Uterus (tissue), 4 donors: ENCODE data around the gene PTPRM. TPM values are rescaled to one million over a fixed set of nuclear protein-coding genes. Genes with fewer than 3 reads are reported as not detected.

ENCODE experiments used
- DNase-seq, 2 donors: peaks; one replicate each; pipeline ENCODE4 v3.0.0-alpha.2; 2019 to 2020
- H3K27ac ChIP-seq, 2 donors: fragments of 200-600 bp; sonication (generic); 1 replicate in 1 of 2; 2 replicates in 1 of 2; pipeline ENCODE4 v1.5.1; 2016 to 2018
- H3K27me3 ChIP-seq, 2 donors: fragments of 200-600 bp; sonication (generic); one replicate each; pipeline ENCODE4 v1.5.1; 2018 to 2019; ENCODE audit warnings: control low read depth in 1 of 2
- H3K36me3 ChIP-seq, 2 donors: fragments of 200-600 bp; sonication (generic); one replicate each; pipeline ENCODE4 v1.5.1; 2019; ENCODE audit warnings: control low read depth in 1 of 2
- H3K4me1 ChIP-seq, 2 donors: fragments of 200-600 bp; sonication (generic); one replicate each; pipeline ENCODE4 v1.5.1; 2018 to 2019; ENCODE audit warnings: control low read depth in 1 of 2
- H3K4me3 ChIP-seq, 2 donors: fragments of 200-600 bp; sonication (generic); 1 replicate in 1 of 2; 2 replicates in 1 of 2; pipeline ENCODE4 v1.5.1; 2018 to 2019; ENCODE audit warnings: mild to moderate bottlenecking in 1 of 2
- H3K9me3 ChIP-seq, 2 donors: fragments of 200-600 bp; sonication (generic); one replicate each; pipeline ENCODE4 v1.5.1; 2019; ENCODE audit warnings: control low read depth in 1 of 2
- CTCF ChIP-seq, 4 experiments: fragments of 200-600 bp in 2 of 4; fragments of 450-650 bp in 2 of 4; sonication (generic) in 2 of 4; IDR thresholded peaks; one replicate each; pipeline ENCODE4 v1.5.1; 2016 to 2019; ENCODE audit warnings: antibody characterized with exemption in 4 of 4, mild to moderate bottlenecking in 2 of 4, moderate library complexity in 1 of 4
- POLR2A ChIP-seq, 2 donors: fragments of 450-650 bp; IDR thresholded peaks; one replicate each; pipeline ENCODE4 v1.6.1; 2016; ENCODE audit warnings: antibody characterized with exemption in 2 of 2, mild to moderate bottlenecking in 1 of 2, moderate library complexity in 1 of 2
- intact Hi-C: fragments of 100-400 bp; cut with DNase I; formaldehyde crosslinking; loops from one replicate; pipeline ENCODE4 v1.15.1; 2023; ENCODE audit warnings: low total_unique reads
- total RNA-seq, 4 donors: library from RNA; depleted of rRNA in 3 of 4; stranded (reverse); fragments of >200 nt in 3 of 4; gene quantifications; one replicate each; pipeline versions ENCODE4 v1.1.0 to v1.2.4, GENCODE V29; 2014 to 2023
- donor health status: DM: yes; HTN: yes; CAD: no.

PTPRM gene
- total RNA-seq, 4 donors from 2014 or later, result 62.0 to 127 (median 85.7) TPM

DNA sequence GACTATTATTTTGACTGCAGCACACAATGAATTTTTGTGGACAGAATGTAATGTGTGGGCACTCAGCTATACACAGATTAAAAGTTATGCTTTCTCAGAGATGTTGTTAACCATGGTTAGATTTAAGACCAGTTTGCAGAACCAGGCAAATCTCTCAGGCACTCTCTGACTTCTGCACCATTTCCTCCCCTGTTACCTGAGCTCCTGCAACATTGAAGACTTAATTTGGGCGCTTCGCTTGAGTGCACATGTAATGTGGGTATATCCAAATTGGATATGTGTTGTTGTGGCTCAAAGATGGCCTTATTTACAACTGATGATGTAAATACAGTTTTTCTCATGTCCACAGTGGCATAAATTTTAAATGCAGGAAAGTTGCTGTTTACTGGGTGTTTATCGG, 469.4 kb downstream of the PTPRM start:
- DNase-seq, result no peak
- Histone ChIP-seq H3K4me3 (no peak overlapping the region), H3K27ac (no peak overlapping the region), H3K36me3 (no peaks in the 10 kb centered on the region), H3K27me3 (no peaks in the 10 kb centered on the region), H3K4me1 (no peaks in the 10 kb centered on the region), H3K9me3 (no peaks in the 10 kb centered on the region)
- intact Hi-C loops, result no loop called here
- no peak for TF ChIP-seq POLR2A (IDR thresholded peaks at IDR 0.05)
- no peak for TF ChIP-seq CTCF (IDR thresholded peaks at IDR 0.05)

DNA sequence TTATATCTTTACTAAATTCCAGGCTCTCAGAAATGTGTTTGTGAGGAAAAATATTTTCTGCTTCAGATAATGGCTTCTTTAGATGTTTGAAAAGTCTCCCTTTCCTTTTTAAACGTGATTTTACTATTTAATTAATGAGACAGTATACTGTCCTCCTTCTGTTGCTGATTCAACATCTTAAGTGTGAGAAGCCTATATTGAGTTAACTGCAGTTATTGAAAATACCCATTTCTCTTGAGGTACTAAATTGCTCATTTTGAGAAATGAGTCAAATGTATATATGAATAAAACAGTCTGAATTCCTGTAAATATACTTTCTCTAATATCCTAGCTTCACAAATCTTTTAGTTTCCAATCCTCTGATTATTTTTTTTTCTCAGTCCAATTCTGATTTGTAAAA, 470.2 kb downstream of the PTPRM start:
- intact Hi-C loops, result no loop called here
- Histone ChIP-seq H3K27me3 (no peaks in the 10 kb centered on the region), H3K4me3 (no peak overlapping the region), H3K27ac (no peak overlapping the region), H3K36me3 (no peaks in the 10 kb centered on the region), H3K4me1 (no peaks in the 10 kb centered on the region), H3K9me3 (no peaks in the 10 kb centered on the region)
- no peak for DNase-seq
- TF ChIP-seq POLR2A (IDR thresholded peaks at IDR 0.05) (no peak), CTCF (IDR thresholded peaks at IDR 0.05) (no peak)

DNA sequence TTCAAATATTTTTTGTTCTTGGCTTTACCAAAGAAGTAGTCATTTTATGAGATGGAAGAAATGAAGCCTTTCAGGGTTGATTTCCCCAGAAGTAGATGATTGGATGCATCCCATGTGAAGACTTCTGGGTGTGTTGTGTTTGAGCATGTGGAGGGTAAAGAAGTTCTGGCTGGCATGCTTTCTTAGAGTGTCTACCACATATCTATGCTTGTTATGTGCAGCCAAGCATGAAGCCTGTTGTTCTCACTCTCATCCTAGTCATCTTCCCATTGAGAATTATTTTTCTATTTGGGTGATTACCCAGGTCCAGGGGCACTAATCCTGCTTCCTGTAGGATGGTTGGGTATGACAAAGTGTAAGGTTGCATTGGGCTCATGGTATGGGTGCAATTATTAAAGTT, 472.9 kb downstream of the PTPRM start:
- no peaks in the 10 kb centered on the region for H3K9me3 ChIP-seq
- no peak overlapping the region for H3K27ac ChIP-seq
- TF ChIP-seq CTCF (IDR thresholded peaks at IDR 0.05) (no peak), POLR2A (IDR thresholded peaks at IDR 0.05) (no peak)
- intact Hi-C loops, result no loop called here
- DNase-seq, result no peak
- H3K36me3 ChIP-seq, result no peaks in the 10 kb centered on the region
- H3K4me1 ChIP-seq, result no peaks in the 10 kb centered on the region
- H3K27me3 ChIP-seq, result no peaks in the 10 kb centered on the region
- no peak overlapping the region for H3K4me3 ChIP-seq

DNA sequence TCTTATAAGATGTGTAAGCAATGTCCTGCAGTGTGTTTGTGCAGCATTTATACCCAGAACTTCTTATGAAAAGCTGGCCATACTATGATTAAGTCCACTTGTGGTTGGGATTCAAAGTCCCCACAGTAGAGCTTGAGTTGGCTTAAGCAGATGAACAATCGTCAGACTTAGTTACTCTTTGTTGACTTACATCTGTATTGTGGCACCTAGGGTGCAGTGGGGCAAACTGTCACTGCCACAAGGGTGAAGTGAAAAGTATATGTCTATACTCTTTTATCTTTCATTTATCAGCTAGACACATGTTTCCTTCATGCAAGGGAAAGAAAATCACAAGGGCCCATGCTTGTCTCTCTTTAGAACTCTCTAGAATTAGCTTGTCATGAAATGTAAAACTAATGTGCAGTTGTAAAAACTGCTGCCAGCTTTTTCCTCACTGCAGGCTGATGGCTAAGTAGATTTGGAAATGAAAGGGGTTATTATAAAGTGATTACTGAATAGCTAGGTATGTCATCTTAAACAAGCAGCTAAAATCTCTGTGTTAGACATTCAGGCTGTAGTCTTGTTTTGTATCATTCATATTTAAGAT, 474.5 kb downstream of the PTPRM start:
- Histone ChIP-seq H3K36me3 (no peaks in the 10 kb centered on the region), H3K27me3 (no peaks in the 10 kb centered on the region), H3K9me3 (no peaks in the 10 kb centered on the region), H3K27ac (no peak overlapping the region), H3K4me1 (no peaks in the 10 kb centered on the region), H3K4me3 (no peak overlapping the region)
- intact Hi-C loops, result no loop called here
- no peak for TF ChIP-seq POLR2A (IDR thresholded peaks at IDR 0.05)
- no peak for TF ChIP-seq CTCF (IDR thresholded peaks at IDR 0.05)
- DNase-seq, result no peak

- Histone ChIP-seq H3K4me3 (no peak overlapping the region), H3K27me3 (no peaks in the 10 kb centered on the region), H3K36me3 (no peaks in the 10 kb centered on the region), H3K9me3 (no peaks in the 10 kb centered on the region), H3K4me1 (no peaks in the 10 kb centered on the region), H3K27ac (no peak overlapping the region)
- intact Hi-C loops, result no loop called here
- TF ChIP-seq CTCF (IDR thresholded peaks at IDR 0.05) (no peak), POLR2A (IDR thresholded peaks at IDR 0.05) (no peak)
- DNase-seq, result no peak
Observed at GRCh38 chr18:8044004-8044403, 476.9 kb downstream of the PTPRM start.
